OCI-LY3 (cell line): Measurements from ENCODE around the gene TPGS2.
A peak's percentile ranks its signal among the peaks of the same experiment; 100 is the strongest.

ENCODE experiments used
- H2AFZ ChIP-seq: fragments of 200-600, 300-600 bp; shearing (Covaris generic); 2 replicates; pipeline ENCODE4 v1.6.0; 2014; ENCODE audit warnings: antibody characterized with exemption, low read depth, low read length
- H3K27ac ChIP-seq: fragments of 200-600, 300-600 bp; sonication (generic); 2 replicates; pipeline ENCODE4 v1.5.1; 2014; ENCODE audit warnings: mild to moderate bottlenecking, low read length, moderate library complexity, mixed read lengths
- H3K27me3 ChIP-seq: fragments of 200-600, 300-600 bp; sonication (generic); 2 replicates; pipeline ENCODE4 v1.6.1; 2014; ENCODE audit warnings: low read depth, low read length, mixed read lengths
- H3K36me3 ChIP-seq: fragments of 200-600, 300-600 bp; sonication (generic); replicated peaks from 2 replicates; pipeline ENCODE3; 2014; ENCODE audit warnings: low read depth, low read length, mixed read lengths
- H3K4me1 ChIP-seq: fragments of 300-600, 200-600 bp; sonication (generic); 2 replicates; pipeline ENCODE4 v1.6.1; 2014; ENCODE audit warnings: low read length, mixed read lengths
- H3K4me2 ChIP-seq: fragments of 200-600, 300-600 bp; sonication (generic); 2 replicates; pipeline ENCODE4 v1.6.1; 2014; ENCODE audit warnings: low read length, mixed read lengths
- H3K4me3 ChIP-seq: fragments of 300-600, 200-600 bp; sonication (generic); 2 replicates; pipeline ENCODE4 v1.5.1; 2014; ENCODE audit warnings: antibody characterized with exemption, mild to moderate bottlenecking, low read length, moderate library complexity
- H3K79me2 ChIP-seq: fragments of 300-600, 200-600 bp; shearing (Covaris generic); 2 replicates; pipeline ENCODE4 v1.6.1; 2014; ENCODE audit warnings: mild to moderate bottlenecking, low read length, mixed read lengths
- H3K9ac ChIP-seq: fragments of 300-600, 200-600 bp; shearing (Covaris generic); 2 replicates; pipeline ENCODE4 v1.6.0; 2014; ENCODE audit warnings: mild to moderate bottlenecking, low read length, moderate library complexity
- H3K9me3 ChIP-seq: fragments of 200-600, 300-600 bp; shearing (Covaris generic); 2 replicates; pipeline ENCODE4 v1.6.1; 2014; ENCODE audit warnings: low read length, mixed read lengths; ENCODE audit not compliant: insufficient read depth
- H4K20me1 ChIP-seq: fragments of 200-600, 300-600 bp; sonication (generic); 2 replicates; pipeline ENCODE4 v1.6.1; 2016; ENCODE audit warnings: low read length, mixed read lengths; ENCODE audit not compliant: insufficient read depth
- CTCF ChIP-seq: fragments of 200-600, 300-600 bp; sonication (generic); IDR thresholded peaks from 2 replicates; pipeline ENCODE4 v1.5.1; 2014; ENCODE audit warnings: antibody characterized with exemption, low read length, low read depth
- EZH2phosphoT487 ChIP-seq: fragments of 200-600 bp; shearing (Covaris generic); IDR thresholded peaks from 2 replicates; pipeline ENCODE4 v1.6.1; 2018; ENCODE audit warnings: antibody characterized with exemption, mixed run types, low read depth

The TPGS2 gene

GRCh38 chr18:36831139-36831538 is 2.3 kb upstream of the TPGS2 start:
- H3K9ac ChIP-seq, result no peak overlapping the region
- no peak for TF ChIP-seq EZH2phosphoT487
- TF ChIP-seq CTCF, result no peak

GRCh38 chr18:36830158-36830495 is 1.3 kb upstream of the TPGS2 start:
- peak overlapping the region; percentile 78 for H3K4me2 ChIP-seq
- H3K36me3 ChIP-seq, result peaks cover 3% of the 10 kb centered on the region
- no peak overlapping the region for H2AFZ ChIP-seq
- H3K9ac ChIP-seq, result peak overlapping the region; percentile 89; the same call in 1 of the 2 replicates
- TF ChIP-seq CTCF (no peak), EZH2phosphoT487 (no peak)
- peak overlapping the region; percentile 94 for H3K4me3 ChIP-seq
- H3K9me3 ChIP-seq, result no peaks in the 10 kb centered on the region
- H3K27ac ChIP-seq, result no peak overlapping the region
- peaks cover 13% of the 10 kb centered on the region for H3K4me1 ChIP-seq
- no peaks in the 10 kb centered on the region for H3K27me3 ChIP-seq
- no peaks in the 10 kb centered on the region for H4K20me1 ChIP-seq
- H3K79me2 ChIP-seq, result peaks cover 28% of the 10 kb centered on the region

More at GRCh38 chr18:36831139-36831538, 2.3 kb upstream of the TPGS2 start:
- H3K36me3 ChIP-seq, result peaks cover 3% of the 10 kb centered on the region
- H3K4me3 ChIP-seq, result no peak overlapping the region
- no peak overlapping the region for H3K27ac ChIP-seq
- H3K9me3 ChIP-seq, result no peaks in the 10 kb centered on the region
- H4K20me1 ChIP-seq, result no peaks in the 10 kb centered on the region
- no peak overlapping the region for H2AFZ ChIP-seq
- H3K27me3 ChIP-seq, result no peaks in the 10 kb centered on the region
- H3K4me1 ChIP-seq, result peaks cover 13% of the 10 kb centered on the region
- H3K79me2 ChIP-seq, result peaks cover 28% of the 10 kb centered on the region
- no peak overlapping the region for H3K4me2 ChIP-seq

GRCh38 chr18:36829362-36830157 is 758 bp upstream of the TPGS2 start:
- Histone ChIP-seq H3K4me3 (peak overlapping the region; percentile 94), H3K36me3 (peaks cover 3% of the 10 kb centered on the region), H2AFZ (peak overlapping the region; percentile 57), H3K4me2 (peak overlapping the region; percentile 78), H3K27ac (no peak overlapping the region), H4K20me1 (no peaks in the 10 kb centered on the region), H3K79me2 (peaks cover 28% of the 10 kb centered on the region), H3K9me3 (no peaks in the 10 kb centered on the region), H3K9ac (peak overlapping the region; percentile 89), H3K4me1 (peaks cover 13% of the 10 kb centered on the region), H3K27me3 (no peaks in the 10 kb centered on the region)
- no peak for TF ChIP-seq EZH2phosphoT487
- TF ChIP-seq CTCF, result peak; percentile 0; the same call in 1 of the 2 replicates

- peak overlapping the region; percentile 64 for H3K4me2 ChIP-seq
- TF ChIP-seq EZH2phosphoT487, result no peak
- TF ChIP-seq CTCF, result no peak
- H3K9ac ChIP-seq, result peak overlapping the region; percentile 89
- H4K20me1 ChIP-seq, result no peaks in the 10 kb centered on the region
- H3K36me3 ChIP-seq, result peaks cover 8% of the 10 kb centered on the region
- H3K9me3 ChIP-seq, result no peaks in the 10 kb centered on the region
- H3K4me1 ChIP-seq, result peaks cover 13% of the 10 kb centered on the region
- H3K27ac ChIP-seq, result peak overlapping the region; percentile 41
- H3K79me2 ChIP-seq, result peaks cover 28% of the 10 kb centered on the region
- peak overlapping the region; percentile 80 for H2AFZ ChIP-seq
- H3K27me3 ChIP-seq, result no peaks in the 10 kb centered on the region
- H3K4me3 ChIP-seq, result peak overlapping the region; percentile 94
These were observed 609 bp downstream of the TPGS2 start for GRCh38 chr18:36828157-36828629.
